ENCODE results near the gene RUNX1.

RUNX1 gene

DNA sequence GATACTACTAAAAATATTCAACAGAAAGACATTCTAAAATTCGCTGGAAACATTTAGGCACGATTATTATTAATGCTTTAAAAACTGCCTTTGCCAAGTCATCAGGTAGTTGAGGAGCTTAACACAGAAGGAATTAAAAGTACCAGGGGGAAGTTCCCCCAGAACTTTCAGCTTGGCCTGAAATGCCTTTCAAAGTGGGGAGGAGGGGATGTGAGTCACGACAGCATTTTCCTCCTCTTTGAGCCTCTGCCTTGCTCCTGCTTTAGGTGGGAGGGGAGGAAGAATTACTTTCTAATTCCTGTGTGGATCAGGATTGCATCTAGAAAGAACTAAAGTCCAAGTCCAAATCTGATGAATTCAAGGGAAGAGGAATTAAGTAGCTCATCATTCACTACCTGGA is 196.7 kb downstream of the RUNX1 start:
- TF ChIP-seq, protein P1, sequence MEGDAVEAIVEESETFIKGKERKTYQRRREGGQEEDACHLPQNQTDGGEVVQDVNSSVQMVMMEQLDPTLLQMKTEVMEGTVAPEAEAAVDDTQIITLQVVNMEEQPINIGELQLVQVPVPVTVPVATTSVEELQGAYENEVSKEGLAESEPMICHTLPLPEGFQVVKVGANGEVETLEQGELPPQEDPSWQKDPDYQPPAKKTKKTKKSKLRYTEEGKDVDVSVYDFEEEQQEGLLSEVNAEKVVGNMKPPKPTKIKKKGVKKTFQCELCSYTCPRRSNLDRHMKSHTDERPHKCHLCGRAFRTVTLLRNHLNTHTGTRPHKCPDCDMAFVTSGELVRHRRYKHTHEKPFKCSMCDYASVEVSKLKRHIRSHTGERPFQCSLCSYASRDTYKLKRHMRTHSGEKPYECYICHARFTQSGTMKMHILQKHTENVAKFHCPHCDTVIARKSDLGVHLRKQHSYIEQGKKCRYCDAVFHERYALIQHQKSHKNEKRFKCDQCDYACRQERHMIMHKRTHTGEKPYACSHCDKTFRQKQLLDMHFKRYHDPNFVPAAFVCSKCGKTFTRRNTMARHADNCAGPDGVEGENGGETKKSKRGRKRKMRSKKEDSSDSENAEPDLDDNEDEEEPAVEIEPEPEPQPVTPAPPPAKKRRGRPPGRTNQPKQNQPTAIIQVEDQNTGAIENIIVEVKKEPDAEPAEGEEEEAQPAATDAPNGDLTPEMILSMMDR (IDR thresholded peaks at IDR 0.05; ENCODE audit: insufficient read depth, low read length, poor library complexity, severe bottlenecking) = no peak
- no peak overlapping the region for H3K4me3 ChIP-seq (replicated peaks; ENCODE audit: low read depth, low read length)
- DNase-seq (ENCODE audit: extremely low read depth, insufficient read length) = no peak
- H3K36me3 ChIP-seq (ENCODE audit: control insufficient read depth, insufficient read depth, low read length) = no peaks in the 10 kb centered on the region; the same call in 1 of the 2 replicates
- H3K27me3 ChIP-seq (replicated peaks; ENCODE audit: control insufficient read depth, insufficient read depth, low read length) = no peaks in the 10 kb centered on the region

DNA sequence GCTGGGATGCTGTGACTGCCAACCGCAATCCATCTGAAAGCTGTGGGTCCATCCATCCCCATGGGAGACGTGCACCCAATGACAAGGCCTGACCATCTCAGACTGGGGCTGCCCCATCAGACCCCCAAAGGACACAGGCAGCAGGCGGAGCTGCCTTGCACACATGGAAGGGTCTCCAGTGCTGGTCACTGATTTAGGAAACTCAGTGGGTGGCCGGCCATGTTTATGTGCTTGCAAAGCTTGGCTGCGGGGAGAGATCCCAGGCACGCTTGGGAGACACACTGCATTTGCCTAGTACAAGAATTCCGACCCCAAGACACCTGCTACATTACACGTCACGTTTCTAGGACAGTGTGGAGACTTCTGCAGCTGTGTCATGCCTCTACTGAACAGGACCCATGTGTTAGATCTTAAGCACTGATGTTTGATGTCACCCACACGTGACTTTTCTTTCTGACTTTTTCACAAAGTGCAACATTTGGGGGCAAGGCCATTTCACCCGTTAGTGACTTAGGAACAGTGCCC is 198.9 kb downstream of the RUNX1 start:
- no peak for DNase-seq (ENCODE audit: extremely low read depth, insufficient read length)
- TF ChIP-seq, protein P1 (IDR thresholded peaks at IDR 0.05; ENCODE audit: insufficient read depth, low read length, poor library complexity, severe bottlenecking) = no peak
- H3K4me3 ChIP-seq (replicated peaks; ENCODE audit: low read depth, low read length) = no peak overlapping the region
- H3K27me3 ChIP-seq (replicated peaks; ENCODE audit: control insufficient read depth, insufficient read depth, low read length) = no peaks in the 10 kb centered on the region
- no peaks in the 10 kb centered on the region; the same call in none of the 2 replicates for H3K36me3 ChIP-seq (ENCODE audit: control insufficient read depth, insufficient read depth, low read length)

DNA sequence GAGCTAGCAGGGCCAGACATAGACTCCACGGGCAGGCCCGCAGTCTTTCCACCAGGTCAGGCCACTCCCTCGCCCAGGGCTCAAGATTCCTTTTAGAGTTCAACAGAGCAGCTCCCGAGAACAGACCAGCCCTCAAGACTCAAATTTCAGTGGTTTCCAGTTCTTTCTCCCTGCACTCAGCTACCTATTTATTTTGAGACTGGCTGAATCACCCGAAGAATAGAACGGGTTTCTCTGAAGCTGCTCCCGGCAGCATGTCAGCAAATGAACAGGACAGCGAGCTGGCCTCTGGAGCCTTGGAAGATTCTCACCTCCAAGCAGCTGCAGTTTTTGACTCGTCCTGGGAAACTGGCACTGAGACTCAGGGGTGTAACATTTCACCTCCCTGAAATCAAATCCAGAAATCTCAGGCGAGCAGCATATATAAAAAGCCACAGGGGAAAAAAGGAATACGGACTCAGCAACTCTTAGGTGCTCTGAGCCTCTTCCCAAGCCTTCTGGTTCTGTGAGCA is 202.4 kb downstream of the RUNX1 start:
- Histone ChIP-seq H3K36me3 (ENCODE audit: control insufficient read depth, insufficient read depth, low read length) (no peaks in the 10 kb centered on the region; the same call in none of the 2 replicates), H3K4me3 (replicated peaks; ENCODE audit: low read depth, low read length) (no peak overlapping the region), H3K27me3 (replicated peaks; ENCODE audit: control insufficient read depth, insufficient read depth, low read length) (no peaks in the 10 kb centered on the region)
- no peak for DNase-seq (ENCODE audit: extremely low read depth, insufficient read length)
- TF ChIP-seq, protein P1 (IDR thresholded peaks at IDR 0.05; ENCODE audit: insufficient read depth, low read length, poor library complexity, severe bottlenecking) = no peak

DNA sequence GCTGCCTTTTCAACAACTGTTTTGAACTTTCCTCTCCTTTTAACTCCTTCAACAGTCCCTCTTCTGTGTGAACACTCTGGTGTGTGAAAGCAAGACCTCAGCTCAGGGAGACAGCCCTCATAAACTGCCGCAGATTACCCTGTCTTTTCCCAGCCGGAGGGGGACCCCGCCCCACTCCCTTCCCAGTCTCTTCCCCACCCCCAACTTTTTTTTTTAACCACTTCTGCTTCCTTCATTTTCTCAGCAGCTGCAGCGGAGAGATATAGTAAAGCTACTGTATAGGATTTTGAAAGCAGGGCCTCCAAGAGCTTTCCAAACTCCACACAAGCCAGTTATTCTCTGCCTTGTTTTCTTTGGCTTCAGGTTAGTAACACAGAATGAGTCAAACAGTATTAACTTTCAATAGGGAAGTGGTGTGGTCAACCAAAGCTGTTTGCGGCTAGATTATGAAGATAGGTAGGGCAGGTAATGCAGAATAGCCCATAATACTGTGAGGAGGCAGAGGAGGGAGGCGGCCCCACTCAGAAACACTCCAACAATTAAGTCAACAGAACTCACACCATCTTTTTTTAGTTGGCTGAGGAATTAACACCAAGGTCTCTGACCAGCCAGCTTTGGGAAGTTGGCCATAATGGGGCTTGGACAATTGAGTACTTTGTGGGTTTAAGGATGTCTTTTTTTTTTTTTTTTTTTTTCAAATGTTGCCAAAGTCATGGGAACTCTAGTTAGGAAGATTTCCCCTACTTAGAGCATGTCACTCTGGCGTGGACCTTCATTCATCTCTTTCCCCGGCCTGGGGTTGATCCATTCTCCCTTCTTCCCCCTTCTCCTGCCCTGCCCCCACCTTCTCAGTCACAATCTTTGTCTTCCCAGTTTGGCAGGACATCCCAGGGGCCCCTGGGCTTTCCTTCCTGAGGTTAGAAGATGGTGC is 203.3 kb downstream of the RUNX1 start:
- no peaks in the 10 kb centered on the region for H3K27me3 ChIP-seq (replicated peaks; ENCODE audit: control insufficient read depth, insufficient read depth, low read length)
- DNase-seq (ENCODE audit: extremely low read depth, insufficient read length) = peak; percentile 58
- TF ChIP-seq, protein P1 (IDR thresholded peaks at IDR 0.05; ENCODE audit: insufficient read depth, low read length, poor library complexity, severe bottlenecking) = no peak
- H3K36me3 ChIP-seq (ENCODE audit: control insufficient read depth, insufficient read depth, low read length) = no peaks in the 10 kb centered on the region; the same call in none of the 2 replicates
- H3K4me3 ChIP-seq (replicated peaks; ENCODE audit: low read depth, low read length) = no peak overlapping the region

DNA sequence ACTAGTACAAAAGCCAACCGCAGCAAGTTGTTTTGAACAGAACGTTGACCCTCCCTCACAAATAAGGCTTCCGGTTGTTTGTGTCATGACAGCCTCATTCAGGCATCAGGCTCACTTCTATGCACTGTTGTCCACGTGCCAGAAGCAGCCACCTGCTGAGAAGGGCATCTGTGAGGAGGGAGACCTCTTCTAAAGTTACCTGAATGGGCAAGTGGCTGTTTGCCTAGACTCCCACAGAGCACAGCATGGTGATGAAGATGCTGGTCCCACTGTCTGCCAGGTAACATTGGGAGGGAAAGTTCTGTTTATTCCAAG is 204.2 kb downstream of the RUNX1 start:
- H3K36me3 ChIP-seq (ENCODE audit: control insufficient read depth, insufficient read depth, low read length) = no peaks in the 10 kb centered on the region; the same call in 1 of the 2 replicates
- no peaks in the 10 kb centered on the region for H3K27me3 ChIP-seq (replicated peaks; ENCODE audit: control insufficient read depth, insufficient read depth, low read length)
- TF ChIP-seq, protein P1 (IDR thresholded peaks at IDR 0.05; ENCODE audit: insufficient read depth, low read length, poor library complexity, severe bottlenecking) = no peak
- no peak overlapping the region for H3K4me3 ChIP-seq (replicated peaks; ENCODE audit: low read depth, low read length)
- DNase-seq (ENCODE audit: extremely low read depth, insufficient read length) = no peak
